WTC11 (cell line): ENCODE measurements around the gene CNN2.

Source experiments
- CBFB ChIP-seq: sonication (generic); formaldehyde crosslinking; IDR thresholded peaks from 2 replicates; pipeline ENCODE4 v1.8.1; 2022; ENCODE audit warnings: mild to moderate bottlenecking, low read depth, missing genetic modification reagents
- CREB1 ChIP-seq: sonication (generic); formaldehyde crosslinking; IDR thresholded peaks from 2 replicates; pipeline ENCODE4 v1.8.0; 2023; ENCODE audit warnings: mild to moderate bottlenecking, missing genetic modification reagents
- CTCF ChIP-seq: fragments of 200-600 bp; IDR thresholded peaks from 2 replicates; pipeline ENCODE4 v1.8.0; 2022; ENCODE audit warnings: antibody characterized with exemption
- ELF4 ChIP-seq: sonication (generic); formaldehyde crosslinking; IDR thresholded peaks from 2 replicates; pipeline ENCODE4 v1.8.1; 2022; ENCODE audit warnings: low read depth, mild to moderate bottlenecking, moderate library complexity, missing genetic modification reagents
- KAT7 ChIP-seq: sonication (generic); formaldehyde crosslinking; IDR thresholded peaks from 2 replicates; pipeline ENCODE4 v1.8.1; 2023; ENCODE audit warnings: missing genetic modification reagents, mild to moderate bottlenecking, borderline replicate concordance
- NFYB ChIP-seq: sonication (generic); formaldehyde crosslinking; conservative IDR thresholded peaks from 2 replicates; pipeline ENCODE4 v1.8.0; 2022; ENCODE audit warnings: low read depth, missing genetic modification reagents
- NR3C1 ChIP-seq: sonication (generic); formaldehyde crosslinking; conservative IDR thresholded peaks from 2 replicates; pipeline ENCODE4 v1.8.1; 2023; ENCODE audit warnings: low read depth, mild to moderate bottlenecking, missing genetic modification reagents
- PREB ChIP-seq: sonication (generic); formaldehyde crosslinking; IDR thresholded peaks from 2 replicates; pipeline ENCODE4 v1.8.1; 2022; ENCODE audit warnings: mild to moderate bottlenecking, missing genetic modification reagents, moderate library complexity, borderline replicate concordance
- ZNF138 ChIP-seq: sonication (generic); formaldehyde crosslinking; conservative IDR thresholded peaks from 2 replicates; pipeline ENCODE4 v1.8.1; 2022; ENCODE audit warnings: mild to moderate bottlenecking, moderate library complexity, missing genetic modification reagents
- TF ChIP-seq, protein P1 (sequence below): sonication (generic); formaldehyde crosslinking; IDR thresholded peaks from 2 replicates; pipeline ENCODE4 v1.8.0; 2023; ENCODE audit warnings: missing genetic modification reagents
- TF ChIP-seq, protein P2 (sequence below): fragments of 250-450 bp; sonication (Bioruptor Pico); IDR thresholded peaks from 2 replicates; pipeline ENCODE4 v1.9.0; 2021; ENCODE audit warnings: mild to moderate bottlenecking

GRCh38 chr19:1015061-1015781, 11.2 kb upstream of the CNN2 start:
- no peak for TF ChIP-seq CTCF
- no peak for TF ChIP-seq CREB1 (CRISPR knock-in tag)
- TF ChIP-seq, protein P1, sequence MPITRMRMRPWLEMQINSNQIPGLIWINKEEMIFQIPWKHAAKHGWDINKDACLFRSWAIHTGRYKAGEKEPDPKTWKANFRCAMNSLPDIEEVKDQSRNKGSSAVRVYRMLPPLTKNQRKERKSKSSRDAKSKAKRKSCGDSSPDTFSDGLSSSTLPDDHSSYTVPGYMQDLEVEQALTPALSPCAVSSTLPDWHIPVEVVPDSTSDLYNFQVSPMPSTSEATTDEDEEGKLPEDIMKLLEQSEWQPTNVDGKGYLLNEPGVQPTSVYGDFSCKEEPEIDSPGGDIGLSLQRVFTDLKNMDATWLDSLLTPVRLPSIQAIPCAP (CRISPR knock-in tag), result no peak
- TF ChIP-seq ZNF138 (CRISPR knock-in tag), result no peak
- TF ChIP-seq NFYB (CRISPR knock-in tag), result no peak
- TF ChIP-seq KAT7 (CRISPR knock-in tag), result no peak
- TF ChIP-seq, protein P2, sequence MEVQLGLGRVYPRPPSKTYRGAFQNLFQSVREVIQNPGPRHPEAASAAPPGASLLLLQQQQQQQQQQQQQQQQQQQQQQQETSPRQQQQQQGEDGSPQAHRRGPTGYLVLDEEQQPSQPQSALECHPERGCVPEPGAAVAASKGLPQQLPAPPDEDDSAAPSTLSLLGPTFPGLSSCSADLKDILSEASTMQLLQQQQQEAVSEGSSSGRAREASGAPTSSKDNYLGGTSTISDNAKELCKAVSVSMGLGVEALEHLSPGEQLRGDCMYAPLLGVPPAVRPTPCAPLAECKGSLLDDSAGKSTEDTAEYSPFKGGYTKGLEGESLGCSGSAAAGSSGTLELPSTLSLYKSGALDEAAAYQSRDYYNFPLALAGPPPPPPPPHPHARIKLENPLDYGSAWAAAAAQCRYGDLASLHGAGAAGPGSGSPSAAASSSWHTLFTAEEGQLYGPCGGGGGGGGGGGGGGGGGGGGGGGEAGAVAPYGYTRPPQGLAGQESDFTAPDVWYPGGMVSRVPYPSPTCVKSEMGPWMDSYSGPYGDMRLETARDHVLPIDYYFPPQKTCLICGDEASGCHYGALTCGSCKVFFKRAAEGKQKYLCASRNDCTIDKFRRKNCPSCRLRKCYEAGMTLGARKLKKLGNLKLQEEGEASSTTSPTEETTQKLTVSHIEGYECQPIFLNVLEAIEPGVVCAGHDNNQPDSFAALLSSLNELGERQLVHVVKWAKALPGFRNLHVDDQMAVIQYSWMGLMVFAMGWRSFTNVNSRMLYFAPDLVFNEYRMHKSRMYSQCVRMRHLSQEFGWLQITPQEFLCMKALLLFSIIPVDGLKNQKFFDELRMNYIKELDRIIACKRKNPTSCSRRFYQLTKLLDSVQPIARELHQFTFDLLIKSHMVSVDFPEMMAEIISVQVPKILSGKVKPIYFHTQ, result no peak
- TF ChIP-seq PREB (CRISPR knock-in tag), result no peak
- TF ChIP-seq CBFB (CRISPR knock-in tag), result no peak
- no peak for TF ChIP-seq NR3C1
- no peak for TF ChIP-seq ELF4 (CRISPR knock-in tag)
